GM10248 (cell line): Measurements from ENCODE around the gene ARHGAP40.

Source experiments
- CTCF ChIA-PET: fragments of 300-600 bp; sonication (Branson Sonifier 250); formaldehyde crosslinking; extraction: SDS; loops from one replicate; lab custom pipeline; 2021; ENCODE audit warnings: antibody characterized with exemption; lab: Yijun Ruan, JAX
- POLR2A ChIA-PET: fragments of 350-650 bp; sonication (Branson Sonifier 250); formaldehyde crosslinking; extraction: SDS; loops from one replicate; lab custom pipeline; 2020; ENCODE audit warnings: antibody characterized with exemption; lab: Yijun Ruan, JAX
- DNase-seq: peaks from one replicate; pipeline ENCODE4 v3.0.0; 2012; ENCODE audit errors: extremely low spot score
- TF ChIP-seq, protein P1 (sequence below): IDR thresholded peaks from 2 replicates; pipeline ENCODE4 v1.5.1; 2012; ENCODE audit warnings: mild to moderate bottlenecking, low read depth; ENCODE audit errors: extremely low read depth, missing control alignments, control extremely low read depth

ARHGAP40 gene

DNA sequence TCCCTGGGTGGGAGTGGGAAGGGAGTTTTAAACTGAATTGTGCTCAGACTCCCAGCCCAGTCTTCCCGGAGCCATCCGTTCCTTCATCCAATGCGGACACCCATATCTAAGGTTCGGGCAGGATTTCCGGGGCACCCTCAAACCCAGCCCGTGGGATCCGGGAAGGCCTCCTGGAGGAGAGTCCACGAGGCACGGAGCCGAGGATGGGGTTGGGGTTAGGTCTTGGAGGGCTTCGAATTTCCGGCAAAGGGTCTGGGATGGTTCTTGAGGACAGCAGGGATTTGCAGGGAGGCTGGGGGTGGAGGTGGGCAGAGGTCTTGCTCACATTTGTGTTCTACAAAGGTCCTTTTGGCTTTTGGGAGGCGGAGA lies 73.1 kb downstream of the ARHGAP40 start:
- ChIA-PET POLR2A (no interaction called here), CTCF (interaction anchor here (0.8 to 5.5 kb wide), 2 partner anchors 15 to 218 kb away, joined by 4 to 31 read pairs; no protein-coding TSS in a partner anchor)
- TF ChIP-seq, protein P1, sequence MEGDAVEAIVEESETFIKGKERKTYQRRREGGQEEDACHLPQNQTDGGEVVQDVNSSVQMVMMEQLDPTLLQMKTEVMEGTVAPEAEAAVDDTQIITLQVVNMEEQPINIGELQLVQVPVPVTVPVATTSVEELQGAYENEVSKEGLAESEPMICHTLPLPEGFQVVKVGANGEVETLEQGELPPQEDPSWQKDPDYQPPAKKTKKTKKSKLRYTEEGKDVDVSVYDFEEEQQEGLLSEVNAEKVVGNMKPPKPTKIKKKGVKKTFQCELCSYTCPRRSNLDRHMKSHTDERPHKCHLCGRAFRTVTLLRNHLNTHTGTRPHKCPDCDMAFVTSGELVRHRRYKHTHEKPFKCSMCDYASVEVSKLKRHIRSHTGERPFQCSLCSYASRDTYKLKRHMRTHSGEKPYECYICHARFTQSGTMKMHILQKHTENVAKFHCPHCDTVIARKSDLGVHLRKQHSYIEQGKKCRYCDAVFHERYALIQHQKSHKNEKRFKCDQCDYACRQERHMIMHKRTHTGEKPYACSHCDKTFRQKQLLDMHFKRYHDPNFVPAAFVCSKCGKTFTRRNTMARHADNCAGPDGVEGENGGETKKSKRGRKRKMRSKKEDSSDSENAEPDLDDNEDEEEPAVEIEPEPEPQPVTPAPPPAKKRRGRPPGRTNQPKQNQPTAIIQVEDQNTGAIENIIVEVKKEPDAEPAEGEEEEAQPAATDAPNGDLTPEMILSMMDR = no peak

DNA sequence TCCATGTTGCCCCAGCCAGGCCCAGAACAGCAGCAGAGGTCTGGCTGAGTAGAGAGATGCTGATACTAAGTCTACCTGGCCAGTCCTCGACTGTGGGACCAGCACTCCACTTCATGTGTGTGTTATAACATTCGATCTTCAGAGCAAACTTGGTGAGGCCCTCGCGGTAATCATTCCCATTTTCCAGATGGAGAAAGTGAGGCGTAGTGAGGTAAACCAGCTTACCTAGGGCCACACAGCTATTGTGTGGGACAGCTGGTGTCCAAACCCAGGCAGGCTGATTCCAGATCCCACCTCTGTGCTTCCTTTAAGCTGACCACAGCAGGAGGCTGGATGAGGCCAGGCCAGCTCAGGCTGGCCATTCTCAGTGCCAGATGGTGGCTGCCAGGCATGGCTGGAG lies 75.0 kb downstream of the ARHGAP40 start:
- ChIA-PET POLR2A (no interaction called here), CTCF (interaction anchor here (1.1 to 1.3 kb wide), 2 partner anchors 16 to 18 kb away, joined by 3 read pairs; no protein-coding TSS in a partner anchor)
- TF ChIP-seq, protein P1 = no peak
- DNase-seq = no peak

More for the DNA sequence above, 73.1 kb downstream of the ARHGAP40 start:
- no peak for DNase-seq

DNA sequence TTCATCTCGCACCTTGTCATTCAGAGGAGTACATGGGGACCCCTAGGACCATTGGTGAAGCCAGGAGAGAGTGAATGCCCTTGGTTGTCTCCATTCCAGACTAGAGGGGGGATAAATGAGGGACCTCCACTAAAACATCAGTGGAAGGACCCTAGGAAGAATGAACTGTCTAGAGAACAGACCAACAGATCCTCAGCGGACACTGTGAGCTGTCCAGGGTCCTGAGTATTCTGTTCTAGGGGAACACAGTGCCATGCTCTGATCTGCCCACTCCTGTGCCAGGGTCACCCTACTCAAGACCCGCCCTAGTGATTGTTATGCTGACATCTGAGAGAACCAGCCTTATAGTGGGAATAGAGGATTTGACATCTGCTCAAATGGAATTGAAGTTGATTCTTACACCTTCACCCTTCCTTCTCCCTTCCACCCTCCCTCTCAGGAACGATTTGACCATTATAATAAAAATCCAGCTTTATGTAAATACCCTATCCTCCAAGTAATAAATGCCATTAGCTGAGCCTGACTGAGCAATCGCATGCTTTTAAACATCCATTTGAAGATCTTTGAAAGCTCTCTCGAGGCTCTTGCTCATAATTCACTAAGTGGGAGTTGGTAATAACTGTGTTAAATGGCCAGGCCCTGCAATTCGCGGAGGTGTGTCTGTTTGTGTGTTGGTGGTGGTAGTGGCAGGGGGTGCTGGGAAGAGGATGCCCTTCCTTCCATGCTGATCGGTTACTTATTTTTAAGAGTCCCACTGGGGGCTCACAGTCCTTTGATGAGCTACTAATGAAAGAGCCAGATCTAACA lies 79.1 kb downstream of the ARHGAP40 start:
- CTCF ChIA-PET = interaction anchor here (1.0 to 1.5 kb wide), 2 partner anchors 22 to 35 kb away, joined by 4 to 5 read pairs; no protein-coding TSS in a partner anchor
- TF ChIP-seq, protein P1 = no peak
- POLR2A ChIA-PET = no interaction called here
- no peak for DNase-seq

DNA sequence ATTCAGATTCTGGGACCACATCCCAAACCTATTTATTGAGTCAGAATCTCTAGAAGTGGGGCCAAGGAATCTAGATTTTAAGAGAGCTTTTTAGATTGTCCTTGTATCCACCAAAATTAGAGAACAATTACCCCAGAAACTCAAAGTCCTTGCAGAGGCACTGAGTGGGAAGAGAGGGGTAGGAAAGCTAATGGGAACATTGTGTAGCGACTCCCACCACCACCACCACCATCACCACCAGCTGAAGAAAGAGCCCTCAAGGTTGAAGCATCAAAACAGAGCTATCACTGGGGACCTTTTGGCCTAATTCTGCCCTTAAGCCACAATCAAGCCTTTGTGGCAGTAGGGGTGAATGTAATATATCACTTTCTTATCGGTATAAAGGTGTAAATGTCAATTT lies 83.7 kb downstream of the ARHGAP40 start:
- ChIA-PET CTCF (interaction anchor here (1.0 to 1.2 kb wide), 4 partner anchors 11 to 51 kb away, joined by 3 to 7 read pairs (median 4); no protein-coding TSS in a partner anchor), POLR2A (no interaction called here)
- DNase-seq = no peak
- TF ChIP-seq, protein P1 = no peak

DNA sequence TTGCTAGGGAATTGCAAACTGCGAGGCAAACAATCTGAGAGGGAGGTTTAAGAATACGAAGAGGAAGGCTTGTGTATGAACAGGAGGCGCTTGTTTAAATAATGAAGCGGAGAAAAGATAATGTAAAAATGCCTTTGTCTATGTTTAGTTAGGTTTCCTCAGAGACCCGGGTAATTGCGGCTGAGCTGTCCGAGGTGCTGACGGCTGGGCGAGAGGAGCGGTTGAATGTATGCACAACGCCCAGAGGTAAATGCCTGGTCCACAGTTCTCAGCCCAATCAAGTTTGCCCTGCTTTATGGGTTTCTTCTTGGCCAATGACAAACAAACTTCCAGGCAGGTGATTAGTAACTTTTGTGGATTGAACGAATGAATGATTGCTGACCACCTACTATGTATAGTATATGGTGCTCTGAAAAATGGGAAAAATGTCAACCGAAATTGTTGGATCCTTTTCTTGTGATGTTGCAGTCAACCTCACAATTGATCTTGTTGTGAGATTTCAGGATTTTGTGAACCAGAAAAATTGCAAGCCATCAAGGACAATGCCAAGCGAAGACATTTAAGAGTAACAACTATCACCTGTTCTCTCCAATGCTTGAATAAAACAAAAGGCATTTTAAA lies 84.4 kb downstream of the ARHGAP40 start:
- DNase-seq = peak; percentile 41
- ChIA-PET POLR2A (no interaction called here), CTCF (interaction anchor here (1.0 to 1.2 kb wide), 4 partner anchors 10 to 52 kb away, joined by 3 to 7 read pairs (median 4); no protein-coding TSS in a partner anchor)
- TF ChIP-seq, protein P1 = no peak
